Stimulated activated CD4-positive, alpha-beta T cell treated with anti-CD3 and anti-CD28 coated beads, Interleukin-2, amount 100 ng/mL, for 4 hours (primary cell): ENCODE measurements around the gene ADSL.

Experiments used
- DNase-seq: peaks from one replicate; pipeline ENCODE4 v3.0.0-alpha.2; 2020; ENCODE audit warnings: low read depth

The ADSL gene

GRCh38 chr22:40405178-40406062, 59.1 kb downstream of the ADSL start:
- no peak for DNase-seq

GRCh38 chr22:40406063-40406890, 60.0 kb downstream of the ADSL start:
- no peak for DNase-seq

- no peak for DNase-seq
Measured at GRCh38 chr22:40407021-40407761, 60.9 kb downstream of the ADSL start.

GRCh38 chr22:40407831-40408717, 61.8 kb downstream of the ADSL start:
- DNase-seq: no peak

- no peak for DNase-seq
Measured at GRCh38 chr22:40408718-40409612, 62.7 kb downstream of the ADSL start.

GRCh38 chr22:40409613-40410113, 63.4 kb downstream of the ADSL start:
- DNase-seq: no peak

- DNase-seq: no peak
Measured at GRCh38 chr22:40410272-40410671, 64.0 kb downstream of the ADSL start.

- DNase-seq: no peak
Measured at GRCh38 chr22:40410731-40411505, 64.6 kb downstream of the ADSL start.

- DNase-seq: no peak
Measured at GRCh38 chr22:40411506-40411861, 65.2 kb downstream of the ADSL start.

- DNase-seq: no peak
Measured at GRCh38 chr22:40412441-40412840, 66.1 kb downstream of the ADSL start.

GRCh38 chr22:40413873-40414272, 67.6 kb downstream of the ADSL start:
- no peak for DNase-seq

GRCh38 chr22:40414311-40414710, 68.0 kb downstream of the ADSL start:
- DNase-seq: no peak

- no peak for DNase-seq
Measured at GRCh38 chr22:40414838-40415505, 68.7 kb downstream of the ADSL start.

GRCh38 chr22:40415531-40416266, 69.4 kb downstream of the ADSL start:
- no peak for DNase-seq

GRCh38 chr22:40416267-40416570, 69.9 kb downstream of the ADSL start:
- no peak for DNase-seq

GRCh38 chr22:40416636-40417035, 70.3 kb downstream of the ADSL start:
- no peak for DNase-seq

- DNase-seq: no peak
Measured at GRCh38 chr22:40417041-40417440, 70.7 kb downstream of the ADSL start.

GRCh38 chr22:40417881-40418280, 71.6 kb downstream of the ADSL start:
- no peak for DNase-seq
